ENCODE measurements around the gene DTX3.
"Not testable (repeated sequence)": the region's sequence is repeated elsewhere in the genome, so short reads cannot be mapped to it uniquely, and the experiment has no call there.

Gene DTX3

DNA sequence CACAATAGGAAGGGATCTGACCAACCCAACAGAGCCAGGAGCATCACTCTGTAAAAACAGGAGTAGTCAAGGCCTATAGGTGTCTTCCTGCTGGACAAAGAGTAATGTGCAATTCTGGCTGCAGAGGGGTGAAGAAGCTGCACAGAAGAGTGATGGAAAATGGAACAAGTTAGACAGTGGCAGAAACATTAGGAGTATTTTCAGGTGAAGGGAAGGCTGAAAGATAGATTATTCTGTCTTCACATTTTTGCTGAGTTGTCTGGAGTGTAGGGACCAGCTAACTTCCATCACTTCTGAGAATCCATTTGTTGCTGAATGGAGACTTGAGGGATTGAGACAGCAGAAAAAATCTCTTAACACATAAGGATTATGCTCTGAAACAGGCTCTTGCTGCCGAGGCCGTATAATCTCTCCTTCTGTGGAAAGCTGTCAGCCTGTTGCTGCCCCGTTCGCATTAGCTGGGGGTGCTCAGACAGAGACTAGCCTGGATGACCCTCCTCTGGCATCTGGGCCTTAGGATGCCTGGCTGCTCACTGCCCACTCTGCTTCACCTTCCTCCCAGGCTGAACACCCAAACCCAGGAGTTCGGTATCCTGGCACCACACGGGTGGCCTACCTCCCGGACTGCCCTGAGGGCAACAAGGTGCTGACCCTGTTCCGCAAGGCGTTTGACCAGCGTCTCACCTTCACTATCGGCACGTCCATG lies 3.5 kb downstream of the DTX3 start:
- no peak for DNase-seq

DNA sequence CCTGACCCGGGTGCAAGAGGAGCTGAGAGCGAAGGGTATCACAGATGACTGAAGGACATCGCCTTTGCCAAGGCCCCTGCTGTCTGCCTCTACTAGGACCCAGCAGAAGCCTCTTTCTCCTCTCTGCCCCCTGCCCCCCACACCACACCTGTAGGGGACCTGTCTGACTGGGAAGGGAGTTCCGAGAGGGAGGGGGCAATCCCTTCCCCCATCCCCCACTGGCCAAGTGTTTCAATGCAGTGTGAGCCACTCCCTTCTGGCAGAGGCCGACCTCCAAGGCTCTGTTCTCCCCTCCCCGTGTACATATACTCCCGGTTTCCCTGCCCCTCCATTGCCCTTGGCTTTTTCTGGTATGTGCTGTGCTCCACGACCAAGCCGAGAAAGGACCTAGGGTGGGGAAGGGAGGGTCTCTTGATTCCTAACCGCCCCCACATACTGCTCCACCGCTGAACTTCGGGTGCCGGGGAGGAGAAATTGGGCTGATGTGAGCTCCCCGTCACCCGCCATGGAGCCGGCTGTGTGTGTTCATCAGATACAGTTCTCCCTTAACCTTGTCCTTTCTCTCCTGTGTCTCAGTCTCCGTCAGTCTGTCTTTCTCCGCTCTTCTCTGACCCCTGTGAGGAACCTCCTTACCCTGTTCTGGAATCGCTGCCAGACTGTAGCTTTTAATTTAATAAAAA lies 4.6 kb downstream of the DTX3 start:
- no peak for DNase-seq

DNA sequence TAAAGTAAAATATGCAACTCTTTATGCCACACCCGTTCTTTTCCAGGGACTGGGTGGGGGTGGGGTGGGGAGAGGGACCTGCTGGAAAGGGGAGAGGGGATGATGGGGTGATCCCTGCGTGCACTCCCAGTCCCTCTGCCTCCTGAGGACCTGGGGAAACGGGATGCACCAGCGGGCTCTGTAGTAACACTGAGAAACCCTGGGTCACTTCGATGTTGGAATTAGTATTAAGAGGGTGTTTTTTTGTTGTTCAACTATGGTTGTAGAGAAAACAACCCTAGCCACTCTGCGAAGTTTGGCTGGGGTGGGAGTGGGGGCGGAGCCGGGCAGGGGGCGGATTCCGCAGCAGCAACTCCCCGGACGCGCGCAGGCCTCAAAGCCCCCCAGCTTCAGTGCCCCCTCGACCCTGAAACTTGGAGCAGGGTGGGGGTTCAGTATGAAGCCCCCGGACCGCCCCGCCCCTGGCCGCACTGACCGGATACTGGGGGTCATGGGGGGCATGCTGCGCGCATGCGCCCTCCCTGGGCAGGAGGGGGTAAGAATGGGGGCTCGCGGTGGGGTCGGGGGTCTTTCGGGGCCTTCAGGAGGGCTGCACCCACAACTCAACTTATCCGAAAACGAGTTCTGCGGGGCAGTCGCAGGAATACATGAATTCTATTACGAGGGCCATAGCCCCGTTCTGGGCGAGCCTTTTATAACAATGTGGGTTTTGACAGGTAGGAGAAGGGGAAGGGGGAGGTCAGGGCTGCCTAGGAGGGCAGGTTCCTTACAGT lies 5.3 kb downstream of the DTX3 start:
- DNase-seq, result no peak

DNA sequence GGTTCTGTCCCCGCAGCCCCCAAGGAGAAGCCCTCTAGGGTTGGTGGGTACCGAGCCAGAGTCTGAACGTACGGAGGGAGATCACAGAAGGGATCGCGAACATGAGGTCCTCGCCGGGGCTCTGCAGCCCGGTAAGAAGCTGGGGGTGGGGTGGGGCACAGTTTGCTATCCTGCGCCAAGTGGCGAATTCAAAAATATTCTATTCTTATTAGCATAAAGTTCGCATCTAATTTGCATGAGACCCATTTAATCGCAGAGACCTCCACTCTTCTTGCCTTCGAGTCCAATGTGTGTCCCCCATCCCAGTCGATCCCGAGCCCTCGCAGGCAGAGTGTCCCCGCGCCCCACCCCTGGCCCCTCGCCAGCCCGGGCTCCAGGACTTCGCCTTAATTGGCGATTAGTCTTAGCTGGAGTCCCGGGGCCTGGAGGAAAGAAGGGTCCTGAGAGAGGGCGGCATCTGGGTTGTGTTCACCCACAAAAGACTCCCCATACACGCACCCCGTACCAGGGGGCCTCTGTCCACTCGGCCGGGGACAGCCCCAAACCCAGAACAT lies 6.0 kb downstream of the DTX3 start:
- no peak for DNase-seq

DNA sequence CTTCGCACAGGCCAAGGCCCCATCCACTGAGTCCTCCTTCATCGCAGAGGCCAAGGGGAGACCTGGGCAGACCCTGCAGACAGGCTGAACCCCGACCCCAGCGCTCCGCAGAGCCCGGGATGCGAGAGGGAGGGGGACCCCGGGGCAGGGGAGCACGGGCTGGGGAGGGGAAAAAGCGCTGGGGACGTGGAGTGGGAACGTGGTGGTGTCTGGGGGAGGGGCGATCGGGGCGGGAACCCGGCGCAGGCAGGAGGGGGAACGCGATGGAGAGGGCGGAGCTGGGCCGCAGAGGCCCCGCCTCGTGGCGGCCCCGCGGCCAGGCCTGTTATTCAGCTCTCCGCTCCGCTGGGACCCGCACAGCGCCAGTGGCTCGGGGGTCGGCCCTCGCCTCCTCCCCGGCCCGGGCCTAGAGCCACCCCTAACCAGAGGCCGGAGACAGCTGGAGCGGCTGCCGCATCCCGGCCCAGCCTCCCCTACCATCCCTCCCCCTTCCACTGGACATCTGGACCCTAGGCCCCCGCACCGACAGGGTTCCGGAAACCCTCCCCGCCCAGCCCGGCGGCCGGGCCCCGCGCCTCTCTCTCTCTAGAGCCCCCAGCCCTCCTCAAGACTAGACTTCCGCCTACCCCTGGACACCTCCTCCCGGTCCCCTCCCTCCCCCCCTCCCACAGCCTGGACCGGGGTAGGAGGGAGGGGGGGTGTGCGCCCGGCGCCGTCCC lies 6.6 kb downstream of the DTX3 start, which contains the start of gene ARHGEF25:
Gene ARHGEF25, plus strand, starts transcription at position 328 of the 719 bp plus-strand sequence. CDS start 460 bp downstream, outside the sequence.
- DNase-seq, result no peak

DNA sequence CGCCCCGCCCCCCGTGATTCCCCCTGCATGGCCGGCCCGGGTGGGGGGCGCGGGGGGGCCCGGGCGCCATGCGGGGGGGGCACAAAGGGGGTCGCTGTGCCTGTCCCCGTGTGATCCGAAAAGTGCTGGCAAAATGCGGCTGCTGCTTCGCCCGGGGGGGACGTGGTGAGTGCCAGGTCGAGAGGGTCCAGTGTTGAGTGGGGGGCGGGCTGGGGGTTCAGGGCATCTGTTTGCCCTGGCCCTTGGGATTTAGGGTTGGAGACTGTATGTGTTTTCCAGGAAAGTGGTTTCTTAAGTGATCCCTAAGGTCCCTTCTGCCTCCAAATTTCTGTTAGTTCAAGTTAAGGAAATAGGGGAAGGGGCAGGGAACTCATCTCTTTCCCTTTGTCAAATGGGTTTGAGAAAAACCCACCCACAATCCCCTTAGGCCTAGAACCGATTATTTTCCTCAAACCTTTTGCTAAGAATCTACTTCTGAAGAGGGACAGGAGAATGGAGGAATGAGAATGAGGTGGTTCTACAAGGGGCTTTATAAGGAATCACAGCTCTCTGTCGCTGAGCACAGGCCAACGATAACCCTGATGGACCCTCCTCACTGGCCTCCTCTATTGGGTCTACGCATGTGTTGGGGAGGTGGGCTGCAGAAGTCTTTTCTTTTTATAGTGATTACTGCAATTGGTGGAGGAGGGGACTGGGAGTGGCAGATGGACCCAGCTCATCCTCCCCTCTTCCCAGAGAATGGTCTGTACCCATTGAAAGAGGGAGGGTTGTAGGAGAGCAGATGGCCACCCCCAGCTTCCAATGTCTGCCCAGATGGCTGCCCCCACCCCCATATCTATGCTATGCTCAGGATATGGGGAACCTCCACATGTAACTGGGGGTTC lies 7.4 kb downstream of the DTX3 start:
- no peak for DNase-seq

DNA sequence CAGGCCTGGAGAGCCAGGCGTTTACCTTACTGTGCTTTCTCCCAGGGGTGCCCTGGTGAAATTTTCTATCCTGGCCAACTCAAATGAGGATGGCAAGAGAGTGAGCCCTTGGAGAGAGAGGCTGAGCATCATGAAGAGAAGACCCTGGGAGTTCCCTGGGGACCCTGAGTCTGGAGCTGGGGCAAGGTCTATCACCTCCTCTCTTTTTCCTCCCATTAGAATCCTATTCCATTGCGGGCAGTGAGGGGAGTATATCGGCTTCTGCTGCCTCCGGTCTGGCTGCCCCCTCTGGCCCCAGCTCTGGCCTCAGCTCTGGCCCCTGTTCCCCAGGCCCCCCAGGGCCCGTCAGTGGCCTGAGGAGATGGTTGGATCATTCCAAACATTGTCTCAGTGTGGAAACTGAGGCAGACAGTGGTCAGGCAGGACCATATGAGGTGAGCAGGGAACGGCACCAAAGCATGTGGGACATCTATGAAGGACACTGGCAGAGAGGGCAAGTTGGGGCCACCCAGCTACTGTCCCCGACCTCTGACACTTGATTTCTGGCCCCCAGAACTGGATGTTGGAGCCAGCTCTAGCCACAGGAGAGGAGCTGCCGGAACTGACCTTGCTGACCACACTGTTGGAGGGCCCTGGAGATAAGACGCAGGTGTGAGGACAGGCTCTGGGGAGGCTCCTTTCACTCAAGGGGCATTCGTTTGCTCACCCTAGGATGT lies 8.2 kb downstream of the DTX3 start:
- no peak for DNase-seq

DNA sequence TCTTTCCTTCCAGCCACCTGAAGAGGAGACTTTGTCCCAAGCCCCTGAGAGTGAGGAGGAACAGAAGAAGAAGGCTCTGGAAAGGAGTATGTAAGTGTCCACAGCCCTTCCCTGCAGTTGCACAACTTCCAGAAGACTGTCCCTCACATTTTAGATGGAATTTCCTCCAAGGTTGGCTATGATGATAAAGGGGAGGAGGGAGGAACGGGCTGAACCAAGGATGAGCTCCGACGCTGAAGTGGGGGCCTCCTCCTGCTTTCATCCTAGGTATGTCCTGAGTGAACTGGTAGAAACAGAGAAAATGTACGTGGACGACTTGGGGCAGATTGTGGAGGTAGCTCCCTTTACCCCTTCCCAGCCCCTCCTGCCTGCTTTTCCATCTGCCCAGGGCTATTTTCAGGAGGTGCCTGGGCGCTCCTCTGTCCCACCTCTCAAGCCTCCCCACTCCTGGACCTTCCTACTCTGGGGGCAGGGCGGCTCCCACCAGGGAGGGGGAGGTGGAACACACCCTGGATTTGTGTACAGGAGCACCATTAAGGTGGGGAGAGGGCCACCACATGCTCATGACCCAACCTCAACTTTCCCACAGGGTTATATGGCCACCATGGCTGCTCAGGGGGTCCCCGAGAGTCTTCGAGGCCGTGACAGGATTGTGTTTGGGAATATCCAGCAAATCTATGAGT lies 8.9 kb downstream of the DTX3 start:
- DNase-seq, result no peak

DNA sequence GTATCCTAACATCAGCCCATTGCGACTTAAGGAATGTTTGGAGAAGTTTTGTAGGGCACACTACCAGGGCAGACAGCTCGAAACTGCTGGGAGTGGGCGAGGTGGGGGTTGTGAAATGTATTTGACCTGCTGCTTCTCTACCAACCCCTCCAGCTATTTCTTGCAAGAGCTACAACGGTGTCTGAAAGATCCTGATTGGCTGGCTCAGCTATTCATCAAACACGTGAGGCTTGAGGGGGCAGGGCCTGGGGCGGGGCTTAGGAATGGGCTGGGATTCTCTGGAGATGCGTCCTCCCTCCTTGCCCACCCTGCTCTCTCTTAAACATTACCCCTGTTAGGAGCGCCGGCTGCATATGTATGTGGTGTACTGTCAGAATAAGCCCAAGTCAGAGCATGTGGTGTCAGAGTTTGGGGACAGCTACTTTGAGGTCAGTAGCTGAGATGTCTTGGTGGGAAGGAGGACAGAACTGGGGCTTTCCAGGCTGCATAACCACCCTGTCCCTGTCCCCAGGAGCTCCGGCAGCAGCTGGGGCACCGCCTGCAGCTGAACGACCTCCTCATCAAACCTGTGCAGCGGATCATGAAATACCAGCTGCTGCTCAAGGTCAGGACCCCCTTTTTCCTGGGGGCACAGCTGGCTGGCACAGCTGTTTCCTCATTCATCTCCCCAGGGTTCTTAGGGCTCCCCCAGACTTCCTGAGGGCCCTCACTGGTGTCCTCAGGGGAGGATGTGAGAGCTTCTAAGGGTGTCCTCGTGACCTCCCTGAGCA lies 9.7 kb downstream of the DTX3 start:
- peak; percentile 46 for DNase-seq

DNA sequence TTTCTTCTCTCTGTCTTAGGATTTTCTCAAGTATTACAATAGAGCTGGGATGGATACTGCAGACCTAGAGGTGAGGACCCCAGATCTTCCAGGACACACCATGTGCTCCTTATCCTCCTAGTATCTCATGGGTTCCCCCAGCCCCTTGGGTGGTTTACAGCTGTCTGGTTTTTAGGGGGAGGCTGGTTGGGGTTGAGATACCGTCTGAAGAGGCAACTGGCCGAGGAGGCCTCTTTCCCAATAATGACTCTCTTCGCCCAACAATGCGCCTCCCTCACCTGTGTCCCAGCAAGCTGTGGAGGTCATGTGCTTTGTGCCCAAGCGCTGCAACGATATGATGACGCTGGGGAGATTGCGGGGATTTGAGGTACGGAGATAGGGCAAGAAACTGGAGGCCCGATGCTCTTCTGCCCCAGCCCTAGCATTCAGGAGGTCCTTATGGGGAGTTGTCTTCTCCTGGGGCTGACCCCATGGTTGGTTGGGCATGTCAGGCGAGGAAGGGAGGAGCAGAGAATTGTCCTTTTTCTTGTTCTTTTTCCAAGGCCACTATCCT lies 10.4 kb downstream of the DTX3 start:
- no peak for DNase-seq

DNA sequence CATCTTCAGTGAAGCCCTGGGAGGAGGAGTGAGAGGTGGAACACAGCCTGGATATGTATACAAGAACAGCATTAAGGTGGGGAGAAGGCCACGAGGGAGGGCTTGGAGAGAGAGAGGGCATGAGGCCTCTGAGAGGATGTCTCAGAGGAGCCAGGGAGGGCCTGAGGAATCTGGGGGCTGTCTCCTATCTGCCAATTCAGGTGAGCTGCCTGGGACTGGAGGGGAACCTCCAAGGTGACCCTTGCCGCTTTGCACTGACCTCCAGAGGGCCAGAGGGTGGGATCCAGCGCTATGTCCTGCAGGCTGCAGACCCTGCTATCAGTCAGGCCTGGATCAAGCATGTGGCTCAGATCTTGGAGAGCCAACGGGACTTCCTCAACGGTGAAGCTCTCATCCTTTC lies 11.0 kb downstream of the DTX3 start:
- DNase-seq, result no peak

DNA sequence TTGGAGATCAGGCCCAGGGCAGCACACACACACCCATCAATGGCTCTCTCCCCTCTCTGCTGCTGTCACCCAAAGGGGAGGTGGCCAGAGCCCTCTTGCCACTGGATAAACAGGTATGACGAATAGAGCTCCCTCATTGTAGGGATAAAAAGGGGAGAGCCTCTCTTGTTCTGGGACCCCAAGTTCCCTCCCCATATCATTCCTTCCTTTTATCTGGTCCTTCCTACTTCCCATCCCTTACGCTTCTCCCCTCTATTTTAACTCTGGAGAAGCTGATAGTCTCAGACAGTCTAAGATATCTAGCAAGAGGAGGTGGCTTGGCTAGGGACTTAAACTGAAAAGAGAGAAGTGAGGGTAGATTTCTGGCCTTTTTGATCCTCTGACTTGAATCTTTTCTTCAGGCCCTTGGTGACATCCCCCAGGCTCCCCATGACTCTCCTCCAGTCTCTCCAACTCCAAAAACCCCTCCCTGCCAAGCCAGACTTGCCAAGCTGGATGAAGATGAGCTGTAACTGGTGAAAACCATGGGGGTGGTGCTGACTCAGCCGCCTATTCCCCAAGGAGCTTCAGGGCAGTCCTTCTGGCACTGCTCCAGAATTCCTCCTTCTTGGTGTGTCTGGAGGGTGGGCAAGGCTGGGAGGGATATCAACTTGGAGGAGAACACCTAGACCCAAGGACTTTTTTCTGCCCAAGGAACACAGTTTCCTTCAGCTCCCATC lies 11.9 kb downstream of the DTX3 start:
- no peak for DNase-seq

DNA sequence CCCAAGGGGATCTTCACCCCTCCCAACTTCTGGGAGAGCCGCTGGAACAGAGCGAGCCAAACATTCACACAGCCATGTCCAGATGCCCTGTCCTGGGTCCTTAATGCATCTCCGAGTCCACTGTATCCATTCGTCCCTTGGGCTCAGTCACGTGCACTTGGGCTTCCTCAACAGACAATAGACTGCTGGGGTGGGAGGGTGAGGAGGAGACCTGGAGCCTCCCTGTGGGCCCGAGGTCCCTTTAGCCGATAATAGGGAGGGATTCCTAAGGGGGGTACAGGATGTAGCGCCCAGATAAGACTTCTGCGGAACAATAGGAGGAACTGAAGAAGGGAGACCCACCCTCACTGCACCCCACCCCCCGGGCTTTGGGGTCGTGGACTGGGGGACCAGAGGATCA lies 13.3 kb downstream of the DTX3 start:
- DNase-seq, result no peak

DNA sequence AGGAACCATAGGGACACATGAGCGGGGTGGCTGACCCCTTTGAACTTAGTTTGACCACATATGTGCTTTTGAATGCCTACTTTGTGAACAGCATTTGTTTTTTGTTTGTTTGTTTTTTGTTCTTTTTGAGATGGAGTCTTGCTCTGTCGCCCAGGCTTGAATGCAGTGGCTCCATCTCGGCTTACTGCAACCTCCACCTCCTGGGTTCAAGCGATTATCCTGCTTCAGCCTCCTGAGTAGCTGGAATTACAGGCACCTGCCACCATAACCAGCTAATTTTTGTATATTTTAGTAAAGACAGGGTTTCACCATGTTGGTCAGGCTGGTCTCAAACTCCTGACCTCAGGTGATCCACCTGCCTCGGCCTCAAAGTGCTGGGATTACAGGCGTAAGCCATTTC lies 13.8 kb downstream of the DTX3 start:
- DNase-seq, result not testable (repeated sequence)

DNA sequence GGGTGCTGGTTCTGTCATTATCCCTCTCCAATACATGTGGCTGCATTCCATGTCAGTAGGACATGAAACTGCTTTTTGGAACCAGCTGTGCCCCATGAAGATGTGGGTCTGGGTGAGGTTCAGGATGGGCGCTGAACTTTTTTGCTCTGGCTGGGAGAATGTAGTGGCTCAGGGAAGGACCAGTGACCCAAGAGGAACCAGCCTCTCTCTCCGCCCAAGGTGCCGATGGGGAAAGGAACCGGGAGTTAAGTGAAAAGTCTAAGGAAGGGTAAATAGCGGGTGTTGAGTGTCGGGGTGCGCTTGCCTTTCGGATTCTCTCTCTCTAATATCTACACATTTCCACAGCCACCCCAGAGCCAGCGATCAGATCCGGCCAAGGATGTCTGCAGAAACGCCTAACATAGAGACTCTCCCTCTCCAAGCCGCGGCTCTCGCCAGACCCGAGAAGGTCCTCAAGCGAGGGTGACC lies 14.4 kb downstream of the DTX3 start:
- DNase-seq, result no peak

DNA sequence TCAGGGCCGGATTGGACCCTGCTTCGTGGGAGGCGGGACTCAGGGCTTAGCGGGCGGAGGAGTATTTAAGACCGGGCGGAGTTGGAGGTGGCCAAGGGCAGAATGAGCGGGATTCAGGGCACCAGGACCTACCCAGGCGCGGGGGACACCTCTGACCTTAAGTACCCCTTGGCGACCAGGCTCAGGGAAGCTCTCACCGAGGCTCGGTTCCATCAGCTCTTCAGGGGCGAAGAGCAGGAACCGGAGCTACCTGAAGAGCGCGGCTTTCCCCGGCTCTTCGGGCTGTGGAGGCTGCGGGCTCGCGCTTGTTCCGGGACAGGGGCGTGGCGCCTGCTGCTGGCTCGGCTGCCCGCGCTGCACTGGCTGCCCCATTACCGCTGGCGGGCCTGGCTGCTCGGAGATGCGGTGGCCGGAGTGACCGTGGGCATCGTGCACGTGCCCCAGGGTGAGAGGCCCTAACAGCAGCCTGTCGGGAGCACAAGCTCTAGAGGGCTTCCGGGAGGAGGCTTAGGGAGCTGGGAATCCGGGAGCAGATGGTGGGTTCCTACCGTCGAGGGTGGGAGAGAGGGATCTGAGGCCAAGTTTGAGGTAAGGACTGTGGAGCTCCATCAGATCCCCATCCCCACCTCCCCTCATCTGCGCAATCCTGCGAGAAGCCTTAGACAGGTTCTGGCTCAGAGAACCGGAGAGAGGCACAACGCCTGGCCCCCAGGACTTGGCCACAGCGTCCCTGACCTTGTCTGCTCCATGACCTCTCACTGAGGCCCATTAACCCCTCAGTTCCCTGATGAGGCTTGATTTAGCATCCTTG lies 15.0 kb downstream of the DTX3 start:
- DNase-seq, result no peak

DNA sequence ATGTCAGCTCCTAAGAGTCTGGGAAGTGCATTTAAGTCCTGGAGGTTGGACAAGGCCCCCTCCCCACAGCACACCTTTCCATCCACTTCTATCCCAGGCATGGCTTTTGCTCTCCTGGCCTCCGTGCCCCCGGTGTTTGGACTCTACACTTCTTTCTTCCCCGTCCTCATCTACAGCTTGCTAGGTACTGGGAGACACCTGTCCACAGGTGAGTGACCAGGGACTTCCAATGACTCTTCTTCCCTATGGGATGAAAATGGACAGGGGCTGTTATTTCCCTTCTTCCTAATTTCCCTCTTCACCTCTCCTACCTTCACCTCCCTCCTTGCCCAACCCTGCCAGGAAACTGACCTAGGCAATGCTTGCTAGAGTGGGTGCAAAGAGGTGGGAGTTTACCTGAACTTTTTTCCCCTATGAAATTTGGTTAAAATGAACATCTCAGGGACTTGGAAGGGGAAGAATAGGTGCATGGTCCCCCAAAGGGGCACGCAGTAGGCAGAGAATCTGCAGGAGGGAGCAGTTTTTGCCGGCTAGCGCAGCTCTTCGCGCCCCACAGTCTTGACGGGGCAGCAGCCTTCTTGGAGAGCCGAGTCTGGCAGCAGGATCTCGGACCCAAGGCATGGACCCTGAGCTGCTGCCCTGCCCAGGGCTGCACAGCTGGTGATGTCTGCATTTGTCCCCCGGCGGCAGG lies 15.8 kb downstream of the DTX3 start:
- no peak for DNase-seq

Measured in RPMI8226 (cell line).